Endothelial cell (in vitro differentiated cells): ENCODE data around the gene SPATA24. TPM values are rescaled to one million over a fixed set of nuclear protein-coding genes. Genes with fewer than 3 reads are reported as not detected.

Experiments
- DNase-seq: peaks from one replicate; pipeline ENCODE4 v3.0.0; 2021; ENCODE audit warnings: low spot score
- H3K27ac Mint-ChIP-seq: one replicate; pipeline ENCODE4 v1.8.0; 2021; ENCODE audit warnings: mixed read lengths, inconsistent platforms; ENCODE audit not compliant: unreplicated experiment
- H3K27me3 Mint-ChIP-seq: one replicate; pipeline ENCODE4 v1.8.0; 2021; ENCODE audit warnings: mild to moderate bottlenecking, moderate library complexity, mixed read lengths, inconsistent platforms; ENCODE audit not compliant: unreplicated experiment
- H3K36me3 Mint-ChIP-seq: one replicate; pipeline ENCODE4 v1.8.0; 2021; ENCODE audit warnings: mild to moderate bottlenecking, low read depth, mixed read lengths, inconsistent platforms; ENCODE audit not compliant: unreplicated experiment
- H3K4me1 Mint-ChIP-seq: one replicate; pipeline ENCODE4 v1.8.0; 2021; ENCODE audit warnings: mild to moderate bottlenecking, mixed read lengths, inconsistent platforms; ENCODE audit not compliant: unreplicated experiment
- H3K4me3 Mint-ChIP-seq: one replicate; pipeline ENCODE4 v1.8.0; 2021; ENCODE audit warnings: mild to moderate bottlenecking, mixed read lengths, inconsistent platforms; ENCODE audit not compliant: unreplicated experiment
- H3K9me3 Mint-ChIP-seq: one replicate; pipeline ENCODE4 v1.8.0; 2021; ENCODE audit warnings: mixed read lengths, inconsistent platforms; ENCODE audit not compliant: unreplicated experiment
- total RNA-seq: library from RNA; stranded (reverse); fragmentation: NEBNext Ultra II Directional; extraction: Animal tissue kit (Norgen Biotek cat#: 25700); gene quantifications from one replicate; pipeline ENCODE4 v1.2.1, GENCODE V29; 2021; ENCODE audit not compliant: unreplicated experiment
- TF ChIP-seq, protein P1 (sequence below): fragments of 200-600 bp; sonication (generic); IDR thresholded peaks from one replicate; pipeline ENCODE4 v1.5.0; 2021; ENCODE audit warnings: antibody characterized with exemption; ENCODE audit not compliant: unreplicated experiment

SPATA24 gene
- total RNA-seq, 1 donor from 2014 or later, result 7.6 TPM

DNA sequence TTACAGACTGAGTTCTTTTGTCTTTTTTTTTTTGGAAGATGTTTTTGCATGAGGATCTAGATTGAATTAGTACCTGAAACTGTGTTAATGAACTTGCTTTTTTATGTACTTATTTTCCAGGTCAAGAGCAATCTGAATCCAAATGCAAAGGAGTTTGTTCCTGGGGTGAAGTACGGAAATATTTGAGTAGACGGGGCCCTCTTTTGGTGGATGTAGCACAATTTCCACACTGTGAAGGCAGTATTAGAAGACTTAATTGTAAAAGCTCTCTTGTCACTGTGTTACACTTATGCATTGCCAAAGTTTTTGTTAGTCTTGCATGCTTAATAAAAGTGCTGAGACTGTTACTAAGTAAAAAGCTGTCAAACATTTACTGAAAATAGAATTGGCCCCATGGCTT, 35.3 kb downstream of the SPATA24 start:
- H3K4me1 Mint-ChIP-seq, result peaks cover 11% of the 10 kb centered on the region
- no peaks in the 10 kb centered on the region for H3K27me3 Mint-ChIP-seq
- H3K27ac Mint-ChIP-seq, result no peak overlapping the region
- no peak overlapping the region for H3K4me3 Mint-ChIP-seq
- peaks cover 21% of the 10 kb centered on the region for H3K36me3 Mint-ChIP-seq
- no peak for DNase-seq
- no peaks in the 10 kb centered on the region for H3K9me3 Mint-ChIP-seq
- TF ChIP-seq, protein P1, sequence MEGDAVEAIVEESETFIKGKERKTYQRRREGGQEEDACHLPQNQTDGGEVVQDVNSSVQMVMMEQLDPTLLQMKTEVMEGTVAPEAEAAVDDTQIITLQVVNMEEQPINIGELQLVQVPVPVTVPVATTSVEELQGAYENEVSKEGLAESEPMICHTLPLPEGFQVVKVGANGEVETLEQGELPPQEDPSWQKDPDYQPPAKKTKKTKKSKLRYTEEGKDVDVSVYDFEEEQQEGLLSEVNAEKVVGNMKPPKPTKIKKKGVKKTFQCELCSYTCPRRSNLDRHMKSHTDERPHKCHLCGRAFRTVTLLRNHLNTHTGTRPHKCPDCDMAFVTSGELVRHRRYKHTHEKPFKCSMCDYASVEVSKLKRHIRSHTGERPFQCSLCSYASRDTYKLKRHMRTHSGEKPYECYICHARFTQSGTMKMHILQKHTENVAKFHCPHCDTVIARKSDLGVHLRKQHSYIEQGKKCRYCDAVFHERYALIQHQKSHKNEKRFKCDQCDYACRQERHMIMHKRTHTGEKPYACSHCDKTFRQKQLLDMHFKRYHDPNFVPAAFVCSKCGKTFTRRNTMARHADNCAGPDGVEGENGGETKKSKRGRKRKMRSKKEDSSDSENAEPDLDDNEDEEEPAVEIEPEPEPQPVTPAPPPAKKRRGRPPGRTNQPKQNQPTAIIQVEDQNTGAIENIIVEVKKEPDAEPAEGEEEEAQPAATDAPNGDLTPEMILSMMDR, result no peak

DNA sequence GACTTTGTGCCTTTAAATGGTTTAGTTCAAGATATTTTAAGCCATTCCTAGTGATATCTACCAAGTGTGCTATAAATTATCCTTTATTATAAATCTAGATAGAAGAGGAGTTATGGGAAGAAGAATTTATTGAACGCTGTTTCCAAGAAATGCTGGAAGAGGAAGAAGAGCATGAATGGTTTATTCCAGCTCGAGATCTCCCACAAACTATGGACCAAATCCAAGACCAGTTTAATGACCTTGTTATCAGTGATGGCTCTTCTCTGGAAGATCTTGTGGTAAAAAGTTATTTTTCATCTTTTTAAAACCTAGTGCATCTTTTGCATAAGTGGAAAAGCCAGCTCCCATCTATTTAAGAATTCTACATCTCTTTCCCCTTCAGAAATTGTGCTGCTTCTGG, 39.4 kb downstream of the SPATA24 start:
- no peak for DNase-seq
- Mint-ChIP-seq H3K27me3 (no peaks in the 10 kb centered on the region), H3K4me1 (peaks cover 6% of the 10 kb centered on the region), H3K36me3 (peaks cover 10% of the 10 kb centered on the region), H3K27ac (no peak overlapping the region), H3K9me3 (no peaks in the 10 kb centered on the region), H3K4me3 (no peak overlapping the region)
- TF ChIP-seq, protein P1, result no peak

DNA sequence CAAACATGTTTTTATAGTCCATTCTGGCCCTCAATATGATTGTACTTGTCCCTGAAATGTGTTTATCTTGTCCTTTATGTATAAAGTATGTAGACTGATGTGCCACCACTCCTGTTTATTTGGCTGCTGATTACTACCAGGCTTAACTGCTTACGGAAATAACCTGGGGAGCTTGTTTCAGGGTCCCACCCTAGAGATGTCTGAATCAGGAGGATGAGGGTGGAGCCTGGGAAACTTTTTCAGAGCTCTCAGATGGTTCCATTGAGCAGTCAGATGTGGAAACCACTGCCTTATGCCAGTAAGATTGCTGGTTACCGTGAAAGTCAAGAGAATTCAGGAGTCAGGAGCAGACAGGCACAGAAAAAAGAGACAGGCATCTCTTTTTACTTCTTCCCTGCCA, 40.0 kb downstream of the SPATA24 start:
- no peak overlapping the region for H3K4me3 Mint-ChIP-seq
- H3K36me3 Mint-ChIP-seq, result peaks cover 10% of the 10 kb centered on the region
- no peak overlapping the region for H3K27ac Mint-ChIP-seq

DNA sequence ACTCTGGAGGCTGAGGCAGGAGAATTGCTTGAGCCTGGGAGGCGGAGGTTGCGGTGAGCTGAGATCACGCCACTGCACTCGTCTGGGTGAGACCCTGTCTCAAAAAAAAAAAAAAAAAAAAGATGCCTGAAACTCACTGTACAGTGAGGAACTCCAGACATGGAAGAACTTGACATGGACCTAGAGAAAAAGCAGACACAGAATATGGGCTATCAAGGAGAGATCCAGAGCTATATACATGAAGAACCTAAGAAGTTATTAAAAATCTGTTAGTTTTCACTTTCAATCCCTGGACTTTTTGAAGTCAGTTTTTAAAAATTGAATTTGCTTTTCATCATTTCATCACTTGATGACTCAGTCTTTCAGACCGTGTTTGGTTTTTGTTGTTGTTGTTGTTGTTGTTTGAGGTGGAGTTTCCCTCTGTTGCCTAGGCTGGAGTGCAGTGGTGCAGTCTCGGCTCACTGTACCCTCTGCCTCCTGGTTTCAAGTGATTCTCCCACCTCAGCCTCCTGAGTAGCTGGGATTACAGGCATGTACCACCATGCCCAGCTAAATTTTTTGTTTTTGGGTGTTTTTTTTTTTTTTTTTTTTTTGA, 42.0 kb downstream of the SPATA24 start:
- H3K4me3 Mint-ChIP-seq, result no peak overlapping the region
- peaks cover 7% of the 10 kb centered on the region for H3K36me3 Mint-ChIP-seq
- TF ChIP-seq, protein P1, result no peak
- H3K27ac Mint-ChIP-seq, result no peak overlapping the region
- H3K9me3 Mint-ChIP-seq, result no peaks in the 10 kb centered on the region
- DNase-seq, result no peak
- peaks cover 6% of the 10 kb centered on the region for H3K4me1 Mint-ChIP-seq
- H3K27me3 Mint-ChIP-seq, result no peaks in the 10 kb centered on the region

More for the DNA sequence above, 40.0 kb downstream of the SPATA24 start:
- TF ChIP-seq, protein P1, result no peak
- H3K4me1 Mint-ChIP-seq, result peaks cover 6% of the 10 kb centered on the region
- H3K9me3 Mint-ChIP-seq, result no peaks in the 10 kb centered on the region
- H3K27me3 Mint-ChIP-seq, result no peaks in the 10 kb centered on the region
- no peak for DNase-seq

DNA sequence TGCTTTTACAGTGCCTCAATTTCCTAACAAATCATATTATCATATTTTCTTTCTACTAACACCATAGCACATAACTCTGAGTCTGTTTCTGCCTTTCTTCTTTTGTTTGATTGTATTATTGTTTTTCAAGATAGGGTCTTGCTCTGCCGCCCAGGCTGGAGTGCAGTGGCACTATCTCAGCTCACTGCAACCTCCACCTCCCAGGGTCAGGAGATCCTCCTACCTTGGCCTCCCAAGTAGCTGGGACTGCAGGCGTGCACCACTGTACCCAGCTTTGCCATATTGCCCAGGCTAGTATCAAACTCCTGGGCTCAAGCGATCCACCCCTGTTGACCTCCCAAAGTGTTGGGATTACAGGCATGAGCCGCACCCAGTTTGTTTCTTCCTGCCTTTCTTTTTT, 43.5 kb downstream of the SPATA24 start:
- no peaks in the 10 kb centered on the region for H3K27me3 Mint-ChIP-seq
- H3K36me3 Mint-ChIP-seq, result no peaks in the 10 kb centered on the region
- no peak overlapping the region for H3K27ac Mint-ChIP-seq
- TF ChIP-seq, protein P1, result no peak
- H3K9me3 Mint-ChIP-seq, result no peaks in the 10 kb centered on the region
- no peak for DNase-seq
- H3K4me3 Mint-ChIP-seq, result no peak overlapping the region
- no peaks in the 10 kb centered on the region for H3K4me1 Mint-ChIP-seq
